Measurements from ENCODE around the gene JAG1. TPM values are rescaled to one million over a fixed set of nuclear protein-coding genes. Genes with fewer than 3 reads are reported as not detected.
A peak's percentile ranks its signal among the peaks of the same experiment; 100 is the strongest.

Gene JAG1
- total and polyA plus RNA-seq, 2 donors (not counting 3 experiments of a cell fraction or from before 2014, with no cell fraction given), result 19.7 to 37.0 TPM

GRCh38 chr20:10591946-10592521, 81.8 kb downstream of the JAG1 start:
- no peaks in the 10 kb centered on the region for H3K27me3 ChIP-seq (ENCODE audit: control insufficient read depth in 2 of 2, insufficient read depth in 2 of 2, low read length in 2 of 2)
- H3K36me3 ChIP-seq (ENCODE audit: control insufficient read depth in 2 of 2, extremely low read depth in 1 of 2, insufficient read depth in 2 of 2, low read length in 2 of 2), result no peaks in the 10 kb centered on the region
- no peak for TF ChIP-seq GATA2 (IDR thresholded peaks at IDR 0.05; ENCODE audit: insufficient read depth, insufficient read length, low read depth, low read length)
- TF ChIP-seq JUN (IDR thresholded peaks at IDR 0.05; ENCODE audit: borderline replicate concordance, insufficient read depth, insufficient read length, low read depth), result peak; percentile 22
- no peak for TF ChIP-seq MYC (IDR thresholded peaks at IDR 0.05; ENCODE audit: low read depth, low read length)
- TF ChIP-seq FOS (IDR thresholded peaks at IDR 0.05; ENCODE audit: borderline replicate concordance, insufficient read depth, low read length), result peak; percentile 42
- no peak for TF ChIP-seq MAX (IDR thresholded peaks at IDR 0.05; ENCODE audit: insufficient read depth, insufficient read length)
- no peaks in the 10 kb centered on the region for H4K20me1 ChIP-seq (replicated peaks; ENCODE audit: control insufficient read depth, extremely low read depth, insufficient read depth, low read length)
- POLR2A ChIA-PET, result no interaction called here
- H2AFZ ChIP-seq (ENCODE audit: low read depth, low read length), result no peak overlapping the region
- H3K27ac ChIP-seq (ENCODE audit: insufficient read depth, low read depth, low read length), result peak overlapping the region; percentile 62
- no peaks in the 10 kb centered on the region for H3K9me1 ChIP-seq (replicated peaks; ENCODE audit: control insufficient read depth, extremely low read depth, insufficient read depth, low read length)
- no peak overlapping the region for H3K4me3 ChIP-seq (replicated peaks in 1 of 3; ENCODE audit: insufficient read depth in 1 of 3, low read depth in 1 of 3, low read length in 3 of 3)
- FAIRE-seq, result peak; percentile 12
- dilution Hi-C loops (cut with MboI; ENCODE audit: extremely low pct_ligation_motif_present, low sequenced_read_pairs) (no loop called here), intact Hi-C loops (cut with micrococcal nuclease) (loop anchor here (2.0 kb wide), 1 partner anchor 15 kb away; no protein-coding TSS in a partner anchor)
- no peaks in the 10 kb centered on the region for H3K9me3 ChIP-seq (replicated peaks; ENCODE audit: control insufficient read depth, insufficient read depth, low read length)
- no TSS peak for BruUV-seq (replicated peaks)
- H3K4me1 ChIP-seq (ENCODE audit: control insufficient read depth, extremely low read depth, insufficient read depth, low read length), result peaks cover 28% of the 10 kb centered on the region
- H3K9ac ChIP-seq (replicated peaks; ENCODE audit: extremely low read depth, insufficient read depth, low read length), result no peak overlapping the region
- H3K79me2 ChIP-seq (ENCODE audit: control insufficient read depth, insufficient read depth, low read length), result no peaks in the 10 kb centered on the region
- peak; percentile 35 for DNase-seq (ENCODE audit: low read depth, low spot score)
- peak overlapping the region; percentile 38 for H3K4me2 ChIP-seq (ENCODE audit: insufficient read depth, low read length)
- CTCF ChIA-PET, result interaction anchor here (1.1 to 1.5 kb wide), 3 partner anchors 11 to 23 kb away, joined by 3 to 6 read pairs (median 3); no protein-coding TSS in a partner anchor

- Histone ChIP-seq H3K36me3 (ENCODE audit: control insufficient read depth in 2 of 2, extremely low read depth in 1 of 2, insufficient read depth in 2 of 2, low read length in 2 of 2) (no peaks in the 10 kb centered on the region), H2AFZ (ENCODE audit: low read depth, low read length) (peak overlapping the region; percentile 60), H3K79me2 (ENCODE audit: control insufficient read depth, insufficient read depth, low read length) (no peaks in the 10 kb centered on the region), H3K9me3 (replicated peaks; ENCODE audit: control insufficient read depth, insufficient read depth, low read length) (no peaks in the 10 kb centered on the region), H3K27me3 (ENCODE audit: control insufficient read depth in 2 of 2, insufficient read depth in 2 of 2, low read length in 2 of 2) (no peaks in the 10 kb centered on the region), H4K20me1 (replicated peaks; ENCODE audit: control insufficient read depth, extremely low read depth, insufficient read depth, low read length) (no peaks in the 10 kb centered on the region), H3K9me1 (replicated peaks; ENCODE audit: control insufficient read depth, extremely low read depth, insufficient read depth, low read length) (no peaks in the 10 kb centered on the region), H3K9ac (replicated peaks; ENCODE audit: extremely low read depth, insufficient read depth, low read length) (no peak overlapping the region), H3K27ac (ENCODE audit: insufficient read depth, low read depth, low read length) (peak overlapping the region; percentile 62), H3K4me2 (ENCODE audit: insufficient read depth, low read length) (no peak overlapping the region), H3K4me1 (ENCODE audit: control insufficient read depth, extremely low read depth, insufficient read depth, low read length) (peaks cover 19% of the 10 kb centered on the region), H3K4me3 (replicated peaks in 1 of 3; ENCODE audit: insufficient read depth in 1 of 3, low read depth in 1 of 3, low read length in 3 of 3) (no peak overlapping the region)
- BruUV-seq (replicated peaks), result no TSS peak
- ChIA-PET CTCF (interaction anchor here (0.7 to 1.5 kb wide), 5 partner anchors 10 to 54 kb away, joined by 3 read pairs; no protein-coding TSS in a partner anchor), POLR2A (no interaction called here)
- FAIRE-seq (peak; percentile 24), DNase-seq (ENCODE audit: low read depth, low spot score) (peak; percentile 34)
- intact Hi-C loops (cut with micrococcal nuclease), result no loop called here
- TF ChIP-seq JUN (IDR thresholded peaks at IDR 0.05; ENCODE audit: borderline replicate concordance, insufficient read depth, insufficient read length, low read depth), result no peak
- TF ChIP-seq EZH2 (IDR thresholded peaks at IDR 0.05; ENCODE audit: borderline replicate concordance, low read depth, low read length, severe bottlenecking), result no peak
- no peak for TF ChIP-seq POLR2AphosphoS5 (IDR thresholded peaks at IDR 0.05; ENCODE audit: insufficient read depth, low read depth, low read length)
- TF ChIP-seq, protein P1, sequence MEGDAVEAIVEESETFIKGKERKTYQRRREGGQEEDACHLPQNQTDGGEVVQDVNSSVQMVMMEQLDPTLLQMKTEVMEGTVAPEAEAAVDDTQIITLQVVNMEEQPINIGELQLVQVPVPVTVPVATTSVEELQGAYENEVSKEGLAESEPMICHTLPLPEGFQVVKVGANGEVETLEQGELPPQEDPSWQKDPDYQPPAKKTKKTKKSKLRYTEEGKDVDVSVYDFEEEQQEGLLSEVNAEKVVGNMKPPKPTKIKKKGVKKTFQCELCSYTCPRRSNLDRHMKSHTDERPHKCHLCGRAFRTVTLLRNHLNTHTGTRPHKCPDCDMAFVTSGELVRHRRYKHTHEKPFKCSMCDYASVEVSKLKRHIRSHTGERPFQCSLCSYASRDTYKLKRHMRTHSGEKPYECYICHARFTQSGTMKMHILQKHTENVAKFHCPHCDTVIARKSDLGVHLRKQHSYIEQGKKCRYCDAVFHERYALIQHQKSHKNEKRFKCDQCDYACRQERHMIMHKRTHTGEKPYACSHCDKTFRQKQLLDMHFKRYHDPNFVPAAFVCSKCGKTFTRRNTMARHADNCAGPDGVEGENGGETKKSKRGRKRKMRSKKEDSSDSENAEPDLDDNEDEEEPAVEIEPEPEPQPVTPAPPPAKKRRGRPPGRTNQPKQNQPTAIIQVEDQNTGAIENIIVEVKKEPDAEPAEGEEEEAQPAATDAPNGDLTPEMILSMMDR (IDR thresholded peaks at IDR 0.05; ENCODE audit: extremely low read depth in 1 of 2, insufficient read depth in 1 of 2, low read depth in 1 of 2, low read length in 2 of 2), result no peak
- TF ChIP-seq MYC (IDR thresholded peaks at IDR 0.05; ENCODE audit: low read depth, low read length), result no peak
- no peak for TF ChIP-seq POLR2A (IDR thresholded peaks at IDR 0.05; ENCODE audit: low read depth, low read length)
- dilution Hi-C loops (cut with MboI; ENCODE audit: extremely low pct_ligation_motif_present, low sequenced_read_pairs), result no loop called here
These were observed 82.7 kb downstream of the JAG1 start for GRCh38 chr20:10590950-10591671.

Data from endothelial cell of umbilical vein (primary cell).